ENCODE measurements around the gene LILRB2.
"Not testable (repeated sequence)": the region's sequence is repeated elsewhere in the genome, so short reads cannot be mapped to it uniquely, and the experiment has no call there.

LILRB2 gene

GRCh38 chr19:54281007-54281728 is at the start of gene LILRB2:
Gene LILRB2, minus strand, starts transcription at chr19:54281110. Its CDS starts 614 bp downstream, at chr19:54280496.
- no peak for DNase-seq

GRCh38 chr19:54329476-54330165 is 48.7 kb upstream of the LILRB2 start:
- DNase-seq, result no peak

- not testable (repeated sequence) for DNase-seq
Measured at GRCh38 chr19:54328781-54329180, 47.9 kb upstream of the LILRB2 start.

GRCh38 chr19:54325631-54326030 is 44.7 kb upstream of the LILRB2 start:
- no peak for DNase-seq

- DNase-seq, result peak; percentile 14 to 26
Measured at GRCh38 chr19:54325194-54325621, 44.3 kb upstream of the LILRB2 start.

GRCh38 chr19:54324071-54324470 is 43.2 kb upstream of the LILRB2 start:
- DNase-seq, result no peak

- DNase-seq, result not testable (repeated sequence)
Measured at GRCh38 chr19:54322934-54323333, 42.0 kb upstream of the LILRB2 start.

- not testable (repeated sequence) for DNase-seq
Measured at GRCh38 chr19:54322295-54322694, 41.4 kb upstream of the LILRB2 start.

GRCh38 chr19:54319892-54320670 is 39.2 kb upstream of the LILRB2 start:
- DNase-seq, result no peak

GRCh38 chr19:54319049-54319448 is 38.1 kb upstream of the LILRB2 start:
- no peak for DNase-seq

- DNase-seq, result no peak
Measured at GRCh38 chr19:54317965-54318240, 37.0 kb upstream of the LILRB2 start.

- DNase-seq, result no peak
Measured at GRCh38 chr19:54317108-54317964, 36.4 kb upstream of the LILRB2 start.

- no peak for DNase-seq
Measured at GRCh38 chr19:54316746-54317107, 35.8 kb upstream of the LILRB2 start.

- no peak for DNase-seq
Measured at GRCh38 chr19:54315956-54316355, 35.0 kb upstream of the LILRB2 start.

GRCh38 chr19:54312436-54313377 is 31.8 kb upstream of the LILRB2 start, which contains the start of gene LILRA5:
Gene LILRA5, minus strand, starts transcription at chr19:54313166. Its CDS starts 147 bp downstream, at chr19:54313019.
- no peak for DNase-seq

- no peak for DNase-seq
Measured at GRCh38 chr19:54312011-54312410, 31.1 kb upstream of the LILRB2 start.

GRCh38 chr19:54311486-54311885 is 30.6 kb upstream of the LILRB2 start:
- no peak for DNase-seq

GRCh38 chr19:54310543-54310942 is 29.6 kb upstream of the LILRB2 start:
- DNase-seq, result no peak

GRCh38 chr19:54309811-54310210 is 28.9 kb upstream of the LILRB2 start:
- no peak for DNase-seq

- no peak for DNase-seq
Measured at GRCh38 chr19:54307389-54308020, 26.6 kb upstream of the LILRB2 start.

- no peak for DNase-seq
Measured at GRCh38 chr19:54305141-54305540, 24.2 kb upstream of the LILRB2 start.
